ENCODE measurements around the gene POU2F3. TPM values are rescaled to one million over a fixed set of nuclear protein-coding genes. Genes with fewer than 3 reads are reported as not detected.

Gene POU2F3
- total and polyA plus RNA-seq, 2 of the 13 experiments (the other 11 are each of a cell fraction or from before 2014, with no cell fraction given) = not detected

- TF ChIP-seq, protein P1, sequence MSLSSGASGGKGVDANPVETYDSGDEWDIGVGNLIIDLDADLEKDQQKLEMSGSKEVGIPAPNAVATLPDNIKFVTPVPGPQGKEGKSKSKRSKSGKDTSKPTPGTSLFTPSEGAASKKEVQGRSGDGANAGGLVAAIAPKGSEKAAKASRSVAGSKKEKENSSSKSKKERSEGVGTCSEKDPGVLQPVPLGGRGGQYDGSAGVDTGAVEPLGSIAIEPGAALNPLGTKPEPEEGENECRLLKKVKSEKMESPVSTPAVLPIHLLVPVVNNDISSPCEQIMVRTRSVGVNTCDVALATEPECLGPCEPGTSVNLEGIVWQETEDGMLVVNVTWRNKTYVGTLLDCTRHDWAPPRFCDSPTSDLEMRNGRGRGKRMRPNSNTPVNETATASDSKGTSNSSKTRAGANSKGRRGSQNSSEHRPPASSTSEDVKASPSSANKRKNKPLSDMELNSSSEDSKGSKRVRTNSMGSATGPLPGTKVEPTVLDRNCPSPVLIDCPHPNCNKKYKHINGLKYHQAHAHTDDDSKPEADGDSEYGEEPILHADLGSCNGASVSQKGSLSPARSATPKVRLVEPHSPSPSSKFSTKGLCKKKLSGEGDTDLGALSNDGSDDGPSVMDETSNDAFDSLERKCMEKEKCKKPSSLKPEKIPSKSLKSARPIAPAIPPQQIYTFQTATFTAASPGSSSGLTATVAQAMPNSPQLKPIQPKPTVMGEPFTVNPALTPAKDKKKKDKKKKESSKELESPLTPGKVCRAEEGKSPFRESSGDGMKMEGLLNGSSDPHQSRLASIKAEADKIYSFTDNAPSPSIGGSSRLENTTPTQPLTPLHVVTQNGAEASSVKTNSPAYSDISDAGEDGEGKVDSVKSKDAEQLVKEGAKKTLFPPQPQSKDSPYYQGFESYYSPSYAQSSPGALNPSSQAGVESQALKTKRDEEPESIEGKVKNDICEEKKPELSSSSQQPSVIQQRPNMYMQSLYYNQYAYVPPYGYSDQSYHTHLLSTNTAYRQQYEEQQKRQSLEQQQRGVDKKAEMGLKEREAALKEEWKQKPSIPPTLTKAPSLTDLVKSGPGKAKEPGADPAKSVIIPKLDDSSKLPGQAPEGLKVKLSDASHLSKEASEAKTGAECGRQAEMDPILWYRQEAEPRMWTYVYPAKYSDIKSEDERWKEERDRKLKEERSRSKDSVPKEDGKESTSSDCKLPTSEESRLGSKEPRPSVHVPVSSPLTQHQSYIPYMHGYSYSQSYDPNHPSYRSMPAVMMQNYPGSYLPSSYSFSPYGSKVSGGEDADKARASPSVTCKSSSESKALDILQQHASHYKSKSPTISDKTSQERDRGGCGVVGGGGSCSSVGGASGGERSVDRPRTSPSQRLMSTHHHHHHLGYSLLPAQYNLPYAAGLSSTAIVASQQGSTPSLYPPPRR (CRISPR knock-in tag; IDR thresholded peaks at IDR 0.05; ENCODE audit: borderline replicate concordance) = no peak
- TF ChIP-seq ZNF768 (CRISPR knock-in tag; IDR thresholded peaks at IDR 0.05) = no peak
- TF ChIP-seq ZNF546 (CRISPR knock-in tag; conservative IDR thresholded peaks at IDR 0.05) = no peak
- no peak for TF ChIP-seq ZNF552 (CRISPR knock-in tag; IDR thresholded peaks at IDR 0.05; ENCODE audit: borderline replicate concordance)
Measured at GRCh38 chr11:120200677-120201076, 39.3 kb upstream of the POU2F3 start (continued).

DNA sequence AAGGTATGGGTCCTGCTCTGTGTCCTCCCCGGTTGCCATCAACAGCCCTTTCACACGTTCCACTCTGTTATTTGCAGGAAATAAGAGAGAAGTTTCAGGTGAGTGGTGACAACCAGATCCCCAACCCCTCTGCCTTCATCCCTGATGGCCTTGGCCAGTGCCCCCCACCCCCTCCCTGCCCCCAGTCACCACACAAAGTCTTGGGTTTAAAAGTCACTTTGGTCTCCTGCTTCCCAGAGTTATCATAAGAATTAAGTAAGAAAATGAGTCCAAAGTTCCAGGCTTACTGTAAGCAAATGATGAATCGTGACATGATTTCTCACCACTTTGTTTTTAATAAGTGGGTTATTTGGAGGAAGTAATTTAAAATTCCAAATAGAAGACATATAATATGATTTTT, 38.3 kb upstream of the POU2F3 start:
- in situ Hi-C loops (cut with HindIII; ENCODE audit: extremely low pct_ligation_motif_present, low pct_unique_long_range_greater_than_20kb) (no loop called here), intact Hi-C loops (cut with micrococcal nuclease; ENCODE audit: unreplicated experiment) (no loop called here)
- POLR2A ChIA-PET = interaction anchor here (2.3 kb wide), 1 partner anchor 17 kb away, joined by 6 read pairs; no protein-coding TSS in a partner anchor
- CTCF ChIA-PET (ENCODE audit: low intra/inter-chr PET ratio, low total read pairs) = no interaction called here
- Histone ChIP-seq H3K9me3 (ENCODE audit: low read length) (no peaks in the 10 kb centered on the region), H3K4me1 (ENCODE audit: insufficient read depth, low read length) (peaks cover 84% of the 10 kb centered on the region), H3K79me2 (ENCODE audit: insufficient read depth, low read length) (no peaks in the 10 kb centered on the region), H3K27ac (ENCODE audit: extremely low read length, insufficient read depth, low read length) (no peak overlapping the region), H3K9ac (ENCODE audit: insufficient read depth, low read depth, low read length) (no peak overlapping the region), H3K27me3 (ENCODE audit: control insufficient read depth in 1 of 2, insufficient read depth in 2 of 2, low read length in 2 of 2) (no peaks in the 10 kb centered on the region), H3K4me3 (replicated peaks in 1 of 3; ENCODE audit: insufficient read depth in 1 of 3, low read depth in 2 of 3, low read length in 3 of 3) (no peak overlapping the region), H4K20me1 (ENCODE audit: insufficient read depth, low read length) (no peaks in the 10 kb centered on the region), H2AFZ (ENCODE audit: low read length) (no peak overlapping the region), H3K4me2 (ENCODE audit: low read depth, low read length) (no peak overlapping the region), H3K36me3 (replicated peaks in 1 of 2; ENCODE audit: control insufficient read depth in 1 of 2, insufficient read depth in 2 of 2, low read length in 2 of 2) (no peaks in the 10 kb centered on the region)
- DNase-seq (ENCODE audit: low spot score) (no peak), ATAC-seq (no peak), FAIRE-seq (no peak)
- BruUV-seq (replicated peaks) = no TSS peak
- TF ChIP-seq NFYC (CRISPR knock-in tag; IDR thresholded peaks at IDR 0.05) (no peak), ZNF816 (CRISPR knock-in tag; IDR thresholded peaks at IDR 0.05; ENCODE audit: borderline replicate concordance) (no peak), DMAP1 (CRISPR knock-in tag; IDR thresholded peaks at IDR 0.05) (no peak), RBAK (CRISPR knock-in tag; IDR thresholded peaks at IDR 0.05) (no peak), ZNF430 (CRISPR knock-in tag; IDR thresholded peaks at IDR 0.05) (no peak), ZNF570 (CRISPR knock-in tag; IDR thresholded peaks at IDR 0.05; ENCODE audit: borderline replicate concordance) (no peak), ZNF333 (CRISPR knock-in tag; IDR thresholded peaks at IDR 0.05; ENCODE audit: borderline replicate concordance) (no peak), TBP (CRISPR knock-in tag; IDR thresholded peaks at IDR 0.05) (no peak)
- TF ChIP-seq, protein P2, sequence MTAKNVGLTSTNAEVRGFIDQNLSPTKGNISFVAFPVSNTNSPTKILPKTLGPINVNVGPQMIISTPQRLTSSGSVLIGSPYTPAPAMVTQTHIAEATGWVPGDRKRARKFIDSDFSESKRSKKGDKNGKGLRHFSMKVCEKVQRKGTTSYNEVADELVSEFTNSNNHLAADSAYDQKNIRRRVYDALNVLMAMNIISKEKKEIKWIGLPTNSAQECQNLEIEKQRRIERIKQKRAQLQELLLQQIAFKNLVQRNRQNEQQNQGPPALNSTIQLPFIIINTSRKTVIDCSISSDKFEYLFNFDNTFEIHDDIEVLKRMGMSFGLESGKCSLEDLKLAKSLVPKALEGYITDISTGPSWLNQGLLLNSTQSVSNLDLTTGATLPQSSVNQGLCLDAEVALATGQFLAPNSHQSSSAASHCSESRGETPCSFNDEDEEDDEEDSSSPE (CRISPR knock-in tag; IDR thresholded peaks at IDR 0.05) = no peak
- TF ChIP-seq, protein P3, sequence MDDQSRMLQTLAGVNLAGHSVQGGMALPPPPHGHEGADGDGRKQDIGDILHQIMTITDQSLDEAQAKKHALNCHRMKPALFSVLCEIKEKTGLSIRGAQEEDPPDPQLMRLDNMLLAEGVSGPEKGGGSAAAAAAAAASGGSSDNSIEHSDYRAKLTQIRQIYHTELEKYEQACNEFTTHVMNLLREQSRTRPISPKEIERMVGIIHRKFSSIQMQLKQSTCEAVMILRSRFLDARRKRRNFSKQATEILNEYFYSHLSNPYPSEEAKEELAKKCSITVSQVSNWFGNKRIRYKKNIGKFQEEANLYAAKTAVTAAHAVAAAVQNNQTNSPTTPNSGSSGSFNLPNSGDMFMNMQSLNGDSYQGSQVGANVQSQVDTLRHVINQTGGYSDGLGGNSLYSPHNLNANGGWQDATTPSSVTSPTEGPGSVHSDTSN (CRISPR knock-in tag; IDR thresholded peaks at IDR 0.05; ENCODE audit: borderline replicate concordance) = no peak
- 41% methylated on average over 3 of the region's 3 CpGs for WGBS (ENCODE audit: low lambda C conversion rate)
